ENCODE data around the gene STXBP1.

- TF ChIP-seq CREB1 (IDR thresholded peaks at IDR 0.05) (no peak), POLR2AphosphoS5 (IDR thresholded peaks at IDR 0.05; ENCODE audit: low read depth, low read length) (no peak), EZH2 (IDR thresholded peaks at IDR 0.05; ENCODE audit: low read depth, low read length, severe bottlenecking) (no peak), KDM1A (IDR thresholded peaks at IDR 0.05; ENCODE audit: borderline replicate concordance, low read length) (no peak), ATF3 (IDR thresholded peaks at IDR 0.05; ENCODE audit: insufficient read depth, low read depth, low read length) (no peak)
- TF ChIP-seq, protein P1, sequence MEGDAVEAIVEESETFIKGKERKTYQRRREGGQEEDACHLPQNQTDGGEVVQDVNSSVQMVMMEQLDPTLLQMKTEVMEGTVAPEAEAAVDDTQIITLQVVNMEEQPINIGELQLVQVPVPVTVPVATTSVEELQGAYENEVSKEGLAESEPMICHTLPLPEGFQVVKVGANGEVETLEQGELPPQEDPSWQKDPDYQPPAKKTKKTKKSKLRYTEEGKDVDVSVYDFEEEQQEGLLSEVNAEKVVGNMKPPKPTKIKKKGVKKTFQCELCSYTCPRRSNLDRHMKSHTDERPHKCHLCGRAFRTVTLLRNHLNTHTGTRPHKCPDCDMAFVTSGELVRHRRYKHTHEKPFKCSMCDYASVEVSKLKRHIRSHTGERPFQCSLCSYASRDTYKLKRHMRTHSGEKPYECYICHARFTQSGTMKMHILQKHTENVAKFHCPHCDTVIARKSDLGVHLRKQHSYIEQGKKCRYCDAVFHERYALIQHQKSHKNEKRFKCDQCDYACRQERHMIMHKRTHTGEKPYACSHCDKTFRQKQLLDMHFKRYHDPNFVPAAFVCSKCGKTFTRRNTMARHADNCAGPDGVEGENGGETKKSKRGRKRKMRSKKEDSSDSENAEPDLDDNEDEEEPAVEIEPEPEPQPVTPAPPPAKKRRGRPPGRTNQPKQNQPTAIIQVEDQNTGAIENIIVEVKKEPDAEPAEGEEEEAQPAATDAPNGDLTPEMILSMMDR (IDR thresholded peaks at IDR 0.05; ENCODE audit: control extremely low read depth in 1 of 3, insufficient read depth in 1 of 3, low read depth in 1 of 3, low read length in 3 of 3) = no peak
Observed at GRCh38 chr9:127733614-127734013, 121.5 kb downstream of the STXBP1 start.
